Endometrial microvascular endothelial cells (primary cell): Measurements from ENCODE around the gene GLYATL1. TPM values are rescaled to one million over a fixed set of nuclear protein-coding genes. Genes with fewer than 3 reads are reported as not detected.

Experiments
- in situ Hi-C: cut with HindIII; loops from 2 replicates; pipeline ENCODE4 v1.10.0; 2017; ENCODE audit warnings: low sequenced_read_pairs, low pct_unique_long_range_greater_than_20kb; ENCODE audit errors: inconsistent ontology term
- total RNA-seq: library from RNA; depleted of rRNA; stranded (reverse); fragments of >200 nt; gene quantifications from one replicate; pipeline ENCODE4 v1.2.3, GENCODE V29; 2015; ENCODE audit errors: inconsistent ontology term

The GLYATL1 gene, protein sequence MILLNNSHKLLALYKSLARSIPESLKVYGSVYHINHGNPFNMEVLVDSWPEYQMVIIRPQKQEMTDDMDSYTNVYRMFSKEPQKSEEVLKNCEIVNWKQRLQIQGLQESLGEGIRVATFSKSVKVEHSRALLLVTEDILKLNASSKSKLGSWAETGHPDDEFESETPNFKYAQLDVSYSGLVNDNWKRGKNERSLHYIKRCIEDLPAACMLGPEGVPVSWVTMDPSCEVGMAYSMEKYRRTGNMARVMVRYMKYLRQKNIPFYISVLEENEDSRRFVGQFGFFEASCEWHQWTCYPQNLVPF
- not detected for total RNA-seq

DNA sequence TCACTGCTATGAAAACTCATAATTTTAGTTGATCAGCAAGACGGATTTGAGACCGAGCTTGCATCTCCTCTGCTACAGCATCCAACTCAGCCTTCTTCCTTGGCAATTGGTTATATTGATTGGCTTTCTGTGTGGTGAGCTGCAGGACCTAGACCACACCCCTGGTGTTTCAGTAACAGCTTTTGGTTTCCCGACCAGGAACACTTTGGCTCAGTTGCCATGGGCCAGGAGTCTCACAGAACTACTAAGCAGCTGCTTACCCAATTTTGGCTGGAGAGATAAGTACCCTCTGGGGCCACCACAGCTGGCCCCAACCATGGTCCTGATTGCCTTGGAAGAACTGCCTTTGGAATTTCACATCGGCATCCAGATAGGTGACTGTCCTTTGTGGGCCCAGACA lies at the start of gene GLYATL1:
Gene GLYATL1, plus strand, starts transcription at position 212 of the 400 bp plus-strand sequence. CDS start 7,600 bp downstream, outside the sequence.
- in situ Hi-C loops, result no loop called here

DNA sequence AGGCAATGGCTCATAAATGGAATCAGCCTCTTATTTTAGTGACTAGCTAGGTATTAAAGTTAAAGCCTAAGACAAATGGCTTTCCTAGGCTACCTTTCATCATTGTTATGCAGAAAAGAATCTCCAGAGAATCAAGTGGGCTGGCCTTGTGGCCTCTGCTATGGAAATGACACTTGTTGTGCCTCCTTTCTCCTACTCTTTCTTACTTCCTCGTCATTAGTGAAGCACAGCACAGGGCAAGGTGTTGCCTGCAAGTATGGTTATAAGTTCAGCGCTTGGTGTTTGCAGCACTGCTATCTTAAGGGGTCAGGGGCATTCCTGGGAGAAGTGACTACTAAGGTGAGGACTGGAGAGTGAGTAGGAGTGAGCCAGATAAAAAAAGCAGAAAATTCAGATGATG lies 45.4 kb upstream of the GLYATL1 start:
- in situ Hi-C loops, result no loop called here

DNA sequence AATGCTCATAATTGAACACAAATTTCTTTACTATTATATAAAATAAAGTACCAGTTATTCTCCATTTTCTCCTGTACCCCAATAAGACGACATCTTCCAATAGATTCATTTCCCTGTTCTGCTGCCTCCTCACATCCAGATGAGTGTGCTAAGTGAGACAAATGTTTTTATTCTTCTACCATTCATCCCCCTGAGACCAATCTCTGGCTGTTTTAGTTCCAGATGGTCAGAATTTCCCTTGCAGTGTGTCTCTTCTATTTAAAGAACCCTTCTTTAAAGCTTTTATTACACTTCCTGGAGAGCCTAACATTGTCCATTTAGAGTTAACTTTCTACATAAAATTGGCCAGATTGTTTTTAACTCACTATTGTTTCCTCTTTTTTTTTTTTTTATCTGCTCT lies 41.2 kb upstream of the GLYATL1 start:
- in situ Hi-C loops, result no loop called here

DNA sequence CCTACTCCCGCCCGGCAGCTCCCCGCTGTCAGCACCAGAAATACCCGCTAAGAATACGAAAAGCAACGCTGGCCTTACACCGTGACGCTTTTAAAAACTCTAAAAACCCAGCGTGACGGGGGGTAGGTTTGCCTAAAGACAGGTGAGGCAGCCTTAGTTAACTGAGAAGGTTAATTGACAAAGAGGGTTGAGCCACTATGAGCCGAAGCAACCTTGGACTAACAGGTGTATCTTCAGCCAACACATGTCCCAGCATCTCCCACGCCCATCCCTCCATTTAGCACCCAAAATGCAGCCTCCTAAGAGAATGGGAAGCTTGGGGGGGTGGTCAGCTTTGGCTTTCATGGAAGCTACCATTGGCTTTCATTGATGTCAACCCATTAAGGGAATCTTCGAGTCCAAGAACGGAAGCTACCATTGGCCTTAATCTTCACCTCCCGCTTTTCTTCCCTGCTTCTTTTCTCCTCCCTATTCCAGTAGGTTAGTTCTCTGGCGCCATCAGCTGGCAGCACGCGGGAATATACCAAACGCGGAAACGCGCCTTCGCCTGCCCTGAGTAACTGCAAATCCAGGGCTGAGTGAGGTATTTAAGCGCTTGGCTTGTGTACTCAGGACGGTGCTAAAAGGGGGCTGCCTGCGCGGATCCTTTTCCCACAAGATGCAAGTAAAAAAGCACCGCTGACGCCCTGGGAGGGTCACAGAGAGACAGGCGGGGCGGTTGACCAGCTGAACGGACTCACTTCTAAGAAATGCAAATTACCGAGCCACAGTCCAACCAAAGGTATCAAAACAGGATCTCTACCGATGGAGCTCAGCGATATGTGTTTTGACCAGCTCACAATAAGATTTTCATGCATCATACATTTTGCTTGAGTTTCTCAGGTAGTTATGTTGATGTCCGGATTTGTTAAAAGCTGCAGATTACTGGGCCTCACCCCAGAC lies 38.5 kb upstream of the GLYATL1 start:
- in situ Hi-C loops, result no loop called here

DNA sequence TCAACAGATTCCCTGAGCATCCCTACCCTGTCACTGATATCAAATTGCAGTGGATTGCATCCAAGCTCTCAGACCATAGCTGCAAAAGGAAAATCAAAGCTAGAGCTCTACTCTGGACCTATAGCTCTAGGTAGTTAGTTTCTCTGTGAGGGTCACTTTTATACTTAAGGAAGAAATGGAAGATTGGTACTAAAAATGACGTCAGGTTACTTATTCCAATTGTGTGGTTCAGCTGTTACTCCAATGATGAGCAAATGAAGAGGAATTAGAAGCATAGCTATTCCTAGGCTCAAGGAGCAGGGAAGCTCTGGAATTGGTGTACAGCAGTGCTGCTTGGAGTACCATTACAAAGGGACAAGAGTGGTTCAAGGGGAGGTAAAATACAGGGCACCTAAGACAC lies 36.4 kb upstream of the GLYATL1 start:
- in situ Hi-C loops, result no loop called here

DNA sequence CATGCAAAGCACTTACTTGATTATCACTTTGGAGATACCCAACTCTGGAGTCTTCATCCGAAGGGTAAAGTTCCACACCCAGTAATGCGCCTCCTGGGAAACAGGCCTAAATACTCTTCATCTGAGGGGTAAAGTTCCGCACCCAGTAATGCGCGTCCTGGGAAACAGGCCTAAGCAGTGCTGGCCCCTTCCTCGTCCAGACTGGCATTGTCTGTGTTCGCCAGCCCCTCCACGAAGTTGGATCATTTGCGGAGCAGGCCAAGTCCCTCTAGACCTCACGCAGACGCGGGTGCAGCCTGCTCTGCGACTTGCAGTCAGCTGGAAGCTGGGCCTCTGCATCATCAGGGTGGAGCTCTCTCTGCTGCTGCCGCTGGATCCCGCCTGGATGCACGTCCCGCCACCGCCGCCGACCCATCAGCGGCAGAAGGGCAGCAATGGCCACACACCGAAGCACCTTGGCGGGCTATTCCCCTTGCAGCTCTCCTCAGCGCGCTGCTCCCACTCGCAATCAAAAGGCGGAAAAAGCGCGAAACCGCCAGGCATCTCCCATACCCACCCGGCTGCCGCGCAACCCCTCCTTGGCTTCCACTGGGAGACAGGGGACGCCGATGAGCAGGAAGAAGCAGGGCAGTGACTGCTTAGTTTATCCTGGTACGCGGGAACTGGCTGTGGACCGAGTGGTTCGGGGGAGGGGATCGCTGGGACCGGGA lies 34.1 kb upstream of the GLYATL1 start:
- in situ Hi-C loops, result no loop called here

DNA sequence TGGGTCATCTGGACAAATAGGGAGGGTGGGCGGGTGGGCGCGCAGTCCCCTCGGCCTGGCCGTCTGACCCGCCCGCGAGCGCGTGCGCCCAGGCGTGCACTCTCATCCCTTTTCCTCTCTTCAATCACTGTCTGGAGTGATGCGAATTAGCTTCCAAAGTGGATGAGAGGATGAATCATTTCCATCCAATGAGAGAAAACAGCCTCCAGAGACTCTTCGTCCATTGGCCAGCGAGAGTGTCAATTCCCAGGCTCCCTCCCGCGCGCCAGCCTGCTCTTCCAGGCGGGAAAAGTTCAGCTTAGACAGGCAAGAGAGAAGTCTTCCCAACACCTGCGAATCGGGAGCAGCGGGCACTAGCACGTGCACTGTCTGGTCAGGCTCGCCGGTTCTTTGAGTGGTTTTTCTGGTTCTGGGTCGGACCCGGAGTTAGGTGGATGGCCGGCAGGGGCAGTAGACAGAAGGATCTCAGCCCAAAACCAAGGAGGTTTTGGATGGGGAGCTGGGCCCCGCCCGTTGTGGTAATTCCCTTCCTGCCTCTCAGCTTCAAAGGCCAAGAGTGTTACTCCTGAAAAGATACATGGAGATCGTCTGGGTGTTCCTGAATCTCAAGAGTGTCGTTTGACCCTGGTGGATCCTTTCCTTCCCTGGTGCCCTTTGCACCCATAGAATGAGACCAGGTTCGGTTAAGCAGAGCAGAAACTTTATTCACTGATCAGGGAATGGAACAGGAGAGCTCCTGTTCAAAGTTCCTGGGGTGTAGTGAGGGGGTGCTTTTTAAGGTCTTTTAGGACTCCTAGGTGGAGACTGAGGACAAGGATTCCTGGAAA lies 33.4 kb upstream of the GLYATL1 start:
- in situ Hi-C loops, result no loop called here

DNA sequence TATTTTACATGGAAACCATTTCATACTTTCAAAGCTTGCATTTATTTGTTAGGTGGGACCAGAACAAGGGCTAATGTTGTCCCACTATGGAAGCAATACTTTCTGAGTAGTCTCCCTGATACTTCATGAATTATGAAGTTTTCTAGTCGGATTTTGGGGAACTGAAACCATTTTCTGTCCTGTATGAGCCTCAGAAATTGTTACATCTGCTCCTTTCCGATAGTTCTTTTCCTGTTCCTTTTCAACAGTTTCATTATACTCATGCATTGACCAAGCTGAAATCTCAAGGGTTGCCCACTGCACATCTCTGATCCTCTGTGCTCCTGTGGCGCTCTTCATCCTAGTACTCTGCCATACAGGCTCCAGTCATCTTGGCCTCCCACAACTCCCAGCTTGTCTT lies 31.5 kb upstream of the GLYATL1 start:
- in situ Hi-C loops, result no loop called here

DNA sequence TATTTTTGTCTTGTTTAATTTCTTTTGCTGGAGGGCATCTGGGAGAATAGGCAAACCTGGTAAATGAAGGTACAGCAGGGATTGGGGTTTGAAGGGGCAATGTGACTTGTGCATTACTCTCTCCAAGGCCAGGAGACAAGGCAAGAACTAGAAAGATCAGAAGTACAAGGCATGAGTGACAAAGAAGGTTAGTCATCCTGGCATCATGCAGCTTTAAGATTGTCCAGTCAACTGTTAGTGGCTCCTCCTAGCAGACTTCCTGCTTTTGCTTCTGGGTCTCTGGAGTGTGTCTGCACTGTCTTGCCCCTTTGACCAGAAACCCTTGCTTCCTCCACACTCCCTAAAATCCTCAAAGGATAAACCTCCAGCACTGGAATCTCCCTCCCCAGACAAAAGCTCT lies 27.2 kb upstream of the GLYATL1 start:
- in situ Hi-C loops, result no loop called here

DNA sequence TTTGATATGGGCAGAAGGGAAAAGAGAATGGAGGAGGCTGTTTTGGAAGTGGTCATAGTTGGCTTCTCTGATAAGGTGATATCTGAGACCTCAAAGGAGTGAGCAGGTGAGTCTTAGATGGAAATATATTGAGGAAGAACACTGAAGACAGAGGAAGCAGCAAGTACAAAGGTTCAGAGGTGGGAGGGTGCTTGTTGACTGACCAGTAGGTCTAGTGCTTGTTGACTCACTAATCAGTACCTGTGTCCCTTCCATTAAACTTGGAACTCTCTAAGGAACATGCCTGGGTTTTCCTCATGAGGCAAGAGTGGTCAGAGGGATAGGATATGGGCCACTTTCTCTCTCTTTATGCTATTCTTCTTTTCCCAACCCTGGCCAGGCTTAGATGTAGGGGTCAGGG lies 25.6 kb upstream of the GLYATL1 start:
- in situ Hi-C loops, result no loop called here

DNA sequence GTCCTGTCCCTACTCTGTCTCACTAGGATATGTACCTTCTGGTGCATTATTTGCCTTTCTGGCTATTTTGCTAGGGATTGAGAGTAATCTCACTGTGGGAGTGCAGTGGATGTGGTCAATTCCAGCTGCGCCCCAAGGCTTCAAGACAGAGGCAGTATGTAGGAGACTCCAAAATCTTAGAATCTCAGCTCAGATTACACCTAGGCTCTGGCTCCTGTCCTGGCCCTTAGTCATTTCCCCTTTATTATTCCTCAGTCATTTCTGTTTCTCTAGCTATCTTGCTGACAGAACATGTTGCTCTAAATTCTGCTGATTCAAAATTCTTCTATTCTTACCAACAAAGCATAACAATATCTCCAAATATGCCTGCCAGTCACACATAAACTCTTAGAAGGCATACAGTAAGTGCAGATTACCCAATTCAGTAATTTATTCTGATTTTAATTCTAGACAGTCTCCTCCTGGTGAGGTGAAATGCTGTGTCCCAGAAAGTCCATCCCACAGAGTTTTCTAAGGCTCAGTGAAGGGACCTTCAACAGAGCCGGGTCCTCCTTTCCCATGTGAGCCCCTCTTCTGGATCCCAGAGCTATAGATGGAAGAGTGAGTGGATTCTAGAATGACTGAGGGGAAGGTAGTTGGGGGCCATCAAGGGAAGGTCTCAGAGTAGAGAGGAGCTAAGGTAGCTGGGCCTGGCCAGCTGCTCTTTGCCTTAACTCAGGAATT lies 24.3 kb upstream of the GLYATL1 start:
- in situ Hi-C loops, result no loop called here

DNA sequence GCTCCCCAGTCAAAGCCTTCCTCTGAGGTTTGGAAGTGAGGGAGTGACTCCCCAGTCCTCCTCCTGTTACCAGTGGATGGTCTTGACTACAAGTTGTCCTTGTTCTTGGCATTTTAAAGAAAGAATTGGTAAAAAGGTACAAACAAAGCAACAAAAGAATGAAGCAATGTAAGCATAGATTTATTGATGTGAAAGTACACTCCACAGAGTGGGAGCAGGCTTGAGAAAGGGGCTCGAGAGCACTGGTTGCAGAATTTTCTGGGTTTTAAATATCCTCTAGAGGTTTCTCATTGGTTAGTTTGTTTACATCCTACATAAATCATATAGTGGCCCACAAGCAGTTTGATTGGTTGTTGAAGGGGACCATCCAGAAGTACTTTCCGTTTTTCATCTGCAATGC lies 22.7 kb upstream of the GLYATL1 start:
- in situ Hi-C loops, result no loop called here

DNA sequence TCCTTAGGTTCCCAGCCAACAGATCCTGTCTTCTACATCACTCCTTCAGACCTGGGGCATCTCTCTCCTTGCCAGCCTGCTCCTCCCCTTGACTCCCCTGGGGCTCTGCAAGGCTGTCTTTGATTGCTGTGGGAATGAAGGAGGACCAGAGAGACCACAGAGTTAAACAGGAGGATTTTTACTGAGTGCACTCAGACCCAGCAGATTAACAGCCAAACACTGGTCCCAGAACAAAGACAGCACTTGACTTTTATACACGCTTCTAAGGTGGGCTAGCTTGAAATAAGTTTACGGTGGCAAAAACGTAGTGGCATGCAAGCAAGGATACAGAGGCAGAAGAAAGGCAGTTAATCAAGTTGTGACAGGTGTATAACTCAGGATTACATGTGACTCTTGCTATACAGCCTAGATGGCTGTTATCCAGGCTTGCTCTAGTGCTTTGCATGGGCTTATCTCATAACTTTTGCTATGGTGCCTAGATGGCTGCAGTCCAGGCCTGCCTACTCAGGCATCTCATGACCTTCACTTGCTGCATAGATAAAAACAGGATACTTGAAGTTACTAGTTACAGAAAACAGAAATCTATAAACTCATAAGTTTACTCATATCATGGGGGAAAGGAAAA lies 22.0 kb upstream of the GLYATL1 start:
- in situ Hi-C loops, result no loop called here

DNA sequence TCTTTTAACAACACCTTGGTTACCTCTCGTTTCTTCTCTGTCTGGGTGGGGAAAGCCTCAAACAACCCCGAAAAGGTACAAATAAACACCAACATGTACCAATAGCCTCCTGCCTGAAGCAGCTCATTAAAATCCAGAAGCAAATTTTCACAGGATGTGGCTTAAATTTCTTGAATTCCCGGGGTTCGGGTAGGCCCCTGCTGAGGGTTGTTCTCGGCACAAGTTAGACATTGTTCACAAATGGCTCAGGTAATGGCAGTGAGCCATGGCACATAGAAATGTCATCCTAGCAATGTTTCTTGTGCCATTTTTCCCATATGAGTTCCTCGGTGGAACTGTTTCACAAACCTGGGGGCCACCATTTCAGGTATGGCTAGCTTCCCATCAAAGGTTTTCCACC lies 19.7 kb upstream of the GLYATL1 start:
- in situ Hi-C loops, result no loop called here

DNA sequence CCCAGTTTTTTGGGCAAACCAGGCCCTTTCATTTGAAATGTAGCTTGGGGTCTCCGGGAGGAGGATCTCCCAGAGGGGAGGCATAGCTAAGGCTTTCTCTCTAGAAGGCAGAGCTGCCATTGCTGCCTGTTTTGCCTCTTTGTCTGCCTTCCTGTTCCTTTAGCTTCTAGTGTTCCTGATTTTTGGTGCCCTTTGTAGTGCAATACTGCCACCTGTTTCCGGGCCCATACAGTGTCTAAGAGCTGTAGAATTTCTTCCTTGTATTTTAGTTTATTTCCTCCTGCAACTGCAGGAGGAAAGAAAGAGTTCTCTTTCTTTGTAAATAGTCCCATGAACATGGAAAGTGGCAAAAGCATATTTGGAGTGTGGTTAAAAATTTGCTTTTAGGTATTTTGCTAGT lies 19.3 kb upstream of the GLYATL1 start:
- in situ Hi-C loops, result no loop called here

DNA sequence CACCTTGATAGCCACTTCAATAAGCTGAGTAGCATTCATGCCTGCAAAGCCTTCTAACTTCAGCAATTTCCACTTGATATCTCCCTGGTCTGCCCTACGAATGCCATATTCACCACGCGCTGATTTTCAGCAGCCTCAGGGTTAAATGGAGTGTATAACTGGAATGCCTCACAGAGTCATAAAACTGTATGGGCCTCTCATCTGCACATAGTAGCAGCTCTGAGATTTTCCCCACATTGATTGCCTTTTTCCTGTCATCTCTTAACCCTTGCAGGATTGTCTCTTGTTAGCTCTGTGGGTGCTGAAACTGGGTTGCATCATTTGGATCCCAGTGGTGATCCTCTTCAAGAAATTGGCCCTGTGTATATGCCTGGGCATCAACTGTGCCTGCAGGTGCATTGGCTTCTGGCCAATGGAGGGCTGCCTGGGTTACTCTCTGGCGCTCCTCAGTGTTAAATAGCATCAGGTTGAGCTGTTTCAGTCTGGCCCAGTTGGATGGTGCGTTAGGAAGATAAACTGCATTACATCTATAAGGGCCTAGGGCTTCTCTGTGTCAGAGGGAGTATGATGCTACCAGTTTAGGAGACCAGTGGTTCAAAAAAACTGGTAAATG lies 17.4 kb upstream of the GLYATL1 start:
- in situ Hi-C loops, result no loop called here

DNA sequence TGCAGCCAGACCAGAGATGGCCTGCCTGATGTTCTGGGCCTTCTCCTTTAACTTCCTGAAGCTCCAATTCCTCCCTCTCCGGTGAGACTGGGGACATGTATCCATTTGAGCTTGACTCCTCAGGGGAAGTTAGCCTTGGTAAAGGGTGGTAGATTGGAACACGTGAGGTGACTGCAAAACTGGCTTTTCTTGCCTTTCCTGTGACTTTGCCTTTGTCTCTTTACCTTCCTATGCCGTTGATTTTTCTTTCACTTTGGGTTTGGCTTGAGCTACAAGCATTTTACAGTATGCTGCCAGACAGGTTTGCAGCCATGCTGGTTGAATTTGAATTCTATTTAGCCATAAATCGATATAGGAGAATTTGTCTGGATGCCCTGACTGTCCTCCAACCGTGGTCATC lies 16.8 kb upstream of the GLYATL1 start:
- in situ Hi-C loops, result no loop called here
